ENCODE results near the gene RPS4Y2.

RPS4Y2 gene

DNA sequence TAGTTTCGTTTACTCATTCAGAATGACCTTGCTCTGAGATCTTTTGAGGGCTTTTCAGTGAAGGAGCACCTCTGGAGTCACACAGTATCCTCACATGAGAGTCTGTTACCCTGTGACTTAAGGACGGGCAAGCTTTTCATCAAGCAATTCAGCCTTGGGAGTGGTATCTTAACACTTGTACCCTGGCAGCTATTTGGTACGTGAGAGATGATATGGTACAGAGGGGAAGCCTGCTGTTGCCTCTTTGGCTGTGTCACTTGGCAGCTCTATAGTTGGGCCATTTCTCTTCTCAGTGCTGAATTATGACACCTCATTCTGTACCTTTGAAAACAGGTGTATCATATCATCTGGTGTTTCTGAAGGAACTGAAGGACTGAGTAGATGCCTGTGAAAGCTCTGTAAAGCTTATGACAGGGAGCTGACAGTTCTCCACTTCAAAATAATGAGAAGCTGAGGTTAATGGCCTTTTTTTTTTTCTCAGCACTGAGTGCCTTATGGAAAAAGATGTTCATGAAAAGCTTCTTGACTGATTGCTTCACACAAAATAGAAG is 24.3 kb downstream of the RPS4Y2 start:
- no peak overlapping the region for H3K9ac ChIP-seq (ENCODE audit: low read length)
- H3K27me3 ChIP-seq (ENCODE audit: insufficient read depth, low read length) = no peaks in the 10 kb centered on the region
- no peak overlapping the region for H2AFZ ChIP-seq (ENCODE audit: low read length)
- no peaks in the 10 kb centered on the region for H3K36me3 ChIP-seq (ENCODE audit: insufficient read depth, low read length)
- H3K9me3 ChIP-seq (ENCODE audit: low read length) = no peaks in the 10 kb centered on the region
- H3K27ac ChIP-seq (ENCODE audit: low read depth, low read length, poor library complexity, severe bottlenecking) = no peak overlapping the region
- no peak overlapping the region for H3K4me3 ChIP-seq (ENCODE audit: low read depth, low read length, poor library complexity, severe bottlenecking)
- no peaks in the 10 kb centered on the region for H3K4me1 ChIP-seq (ENCODE audit: insufficient read depth, low read length, severe bottlenecking)
- no peaks in the 10 kb centered on the region for H3K9me2 ChIP-seq (ENCODE audit: low read depth, low read length)
- no peak overlapping the region for H3K4me2 ChIP-seq (ENCODE audit: low read length)
- TF ChIP-seq, protein P1, sequence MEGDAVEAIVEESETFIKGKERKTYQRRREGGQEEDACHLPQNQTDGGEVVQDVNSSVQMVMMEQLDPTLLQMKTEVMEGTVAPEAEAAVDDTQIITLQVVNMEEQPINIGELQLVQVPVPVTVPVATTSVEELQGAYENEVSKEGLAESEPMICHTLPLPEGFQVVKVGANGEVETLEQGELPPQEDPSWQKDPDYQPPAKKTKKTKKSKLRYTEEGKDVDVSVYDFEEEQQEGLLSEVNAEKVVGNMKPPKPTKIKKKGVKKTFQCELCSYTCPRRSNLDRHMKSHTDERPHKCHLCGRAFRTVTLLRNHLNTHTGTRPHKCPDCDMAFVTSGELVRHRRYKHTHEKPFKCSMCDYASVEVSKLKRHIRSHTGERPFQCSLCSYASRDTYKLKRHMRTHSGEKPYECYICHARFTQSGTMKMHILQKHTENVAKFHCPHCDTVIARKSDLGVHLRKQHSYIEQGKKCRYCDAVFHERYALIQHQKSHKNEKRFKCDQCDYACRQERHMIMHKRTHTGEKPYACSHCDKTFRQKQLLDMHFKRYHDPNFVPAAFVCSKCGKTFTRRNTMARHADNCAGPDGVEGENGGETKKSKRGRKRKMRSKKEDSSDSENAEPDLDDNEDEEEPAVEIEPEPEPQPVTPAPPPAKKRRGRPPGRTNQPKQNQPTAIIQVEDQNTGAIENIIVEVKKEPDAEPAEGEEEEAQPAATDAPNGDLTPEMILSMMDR (IDR thresholded peaks at IDR 0.05; ENCODE audit: low read length) = no peak
- no peak for TF ChIP-seq EZH2 (IDR thresholded peaks at IDR 0.05; ENCODE audit: borderline replicate concordance, low read length)
- H3F3A ChIP-seq (ENCODE audit: insufficient read depth, low read length) = no peaks in the 10 kb centered on the region
- no peaks in the 10 kb centered on the region for H4K20me1 ChIP-seq (ENCODE audit: insufficient read depth, low read length)
- no peaks in the 10 kb centered on the region for H3K79me2 ChIP-seq (ENCODE audit: insufficient read depth, low read length)

DNA sequence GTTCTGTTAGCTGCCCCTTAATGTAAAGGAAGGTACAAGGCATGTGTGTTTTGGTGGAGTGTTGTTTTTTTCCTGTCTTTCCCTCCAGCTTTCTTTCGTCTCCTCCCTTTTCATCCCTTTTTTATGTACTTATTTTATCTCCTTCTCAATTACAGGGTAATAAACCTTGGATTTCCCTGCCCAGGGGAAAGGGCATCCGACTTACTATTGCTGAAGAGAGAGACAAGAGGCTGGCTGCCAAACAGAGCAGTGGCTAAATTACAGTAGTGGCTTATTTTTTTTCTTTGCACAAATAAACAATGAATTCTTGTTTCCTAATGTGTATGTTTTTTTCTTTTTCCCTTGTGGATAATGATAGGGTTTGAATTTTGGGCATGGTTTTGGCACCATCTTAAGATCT is 24.9 kb downstream of the RPS4Y2 start:
- H3K79me2 ChIP-seq (ENCODE audit: insufficient read depth, low read length) = no peaks in the 10 kb centered on the region
- no peak overlapping the region for H3K4me3 ChIP-seq (ENCODE audit: low read depth, low read length, poor library complexity, severe bottlenecking)
- no peak overlapping the region for H3K9ac ChIP-seq (ENCODE audit: low read length)
- no peaks in the 10 kb centered on the region for H3K4me1 ChIP-seq (ENCODE audit: insufficient read depth, low read length, severe bottlenecking)
- no peak overlapping the region for H2AFZ ChIP-seq (ENCODE audit: low read length)
- H3K4me2 ChIP-seq (ENCODE audit: low read length) = no peak overlapping the region
- TF ChIP-seq, protein P1 (IDR thresholded peaks at IDR 0.05; ENCODE audit: low read length) = no peak
- TF ChIP-seq EZH2 (IDR thresholded peaks at IDR 0.05; ENCODE audit: borderline replicate concordance, low read length) = no peak
- no peaks in the 10 kb centered on the region for H3K27me3 ChIP-seq (ENCODE audit: insufficient read depth, low read length)
- H3K9me3 ChIP-seq (ENCODE audit: low read length) = no peaks in the 10 kb centered on the region
- H3K27ac ChIP-seq (ENCODE audit: low read depth, low read length, poor library complexity, severe bottlenecking) = no peak overlapping the region
- no peaks in the 10 kb centered on the region for H3F3A ChIP-seq (ENCODE audit: insufficient read depth, low read length)
- H4K20me1 ChIP-seq (ENCODE audit: insufficient read depth, low read length) = no peaks in the 10 kb centered on the region
- H3K9me2 ChIP-seq (ENCODE audit: low read depth, low read length) = no peaks in the 10 kb centered on the region
- no peaks in the 10 kb centered on the region for H3K36me3 ChIP-seq (ENCODE audit: insufficient read depth, low read length)

DNA sequence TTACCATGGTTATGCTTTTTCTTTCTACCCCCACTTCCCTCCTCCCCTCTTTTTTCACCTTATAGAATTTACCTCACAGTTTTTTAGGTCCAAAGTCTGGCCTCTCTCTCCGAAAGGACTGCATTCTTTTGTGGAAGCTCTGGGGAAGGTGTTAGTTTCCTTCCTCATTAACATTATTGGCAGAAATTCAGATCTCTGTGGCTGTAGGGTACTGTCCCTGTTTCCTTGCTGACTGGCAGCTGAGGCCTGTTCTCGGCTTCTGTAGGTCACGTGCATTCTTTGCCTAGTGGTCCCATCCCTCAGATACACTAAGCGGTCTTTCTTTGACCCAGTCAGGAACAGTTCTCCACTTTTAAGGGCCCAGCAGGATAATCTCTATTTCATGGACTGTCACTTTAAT is 25.5 kb downstream of the RPS4Y2 start:
- Histone ChIP-seq H4K20me1 (ENCODE audit: insufficient read depth, low read length) (no peaks in the 10 kb centered on the region), H3K36me3 (ENCODE audit: insufficient read depth, low read length) (no peaks in the 10 kb centered on the region), H3K4me3 (ENCODE audit: low read depth, low read length, poor library complexity, severe bottlenecking) (no peak overlapping the region), H3K27me3 (ENCODE audit: insufficient read depth, low read length) (no peaks in the 10 kb centered on the region), H3K4me1 (ENCODE audit: insufficient read depth, low read length, severe bottlenecking) (no peaks in the 10 kb centered on the region), H3F3A (ENCODE audit: insufficient read depth, low read length) (no peaks in the 10 kb centered on the region), H3K9ac (ENCODE audit: low read length) (no peak overlapping the region), H3K27ac (ENCODE audit: low read depth, low read length, poor library complexity, severe bottlenecking) (no peak overlapping the region), H3K9me2 (ENCODE audit: low read depth, low read length) (no peaks in the 10 kb centered on the region), H3K79me2 (ENCODE audit: insufficient read depth, low read length) (no peaks in the 10 kb centered on the region), H3K9me3 (ENCODE audit: low read length) (no peaks in the 10 kb centered on the region), H3K4me2 (ENCODE audit: low read length) (no peak overlapping the region), H2AFZ (ENCODE audit: low read length) (no peak overlapping the region)
- TF ChIP-seq EZH2 (IDR thresholded peaks at IDR 0.05; ENCODE audit: borderline replicate concordance, low read length) = no peak
- TF ChIP-seq, protein P1 (IDR thresholded peaks at IDR 0.05; ENCODE audit: low read length) = no peak
